GM21367 (cell line): ENCODE measurements around the gene GATA1.

ENCODE experiments used
- ATAC-seq: cut with Tn5 transposase; IDR thresholded peaks from one replicate; pipeline ENCODE4 v1.9.1; 2021; ENCODE audit not compliant: unreplicated experiment

GATA1 gene

GRCh38 chrX:48839686-48840085 lies 53.3 kb downstream of the GATA1 start:
- no peak for ATAC-seq
